Measurements from ENCODE around the gene TPST1.
"Not testable (repeated sequence)": the region's sequence is repeated elsewhere in the genome, so short reads cannot be mapped to it uniquely, and the experiment has no call there.

TPST1 gene

GRCh38 chr7:66204822-66205740 is at the start of gene TPST1:
Gene TPST1 (plus strand): TSS chr7:66205334. CDS start chr7:66240426, 35,092 bp downstream.
- DNase-seq, result peak; percentile 69

DNA sequence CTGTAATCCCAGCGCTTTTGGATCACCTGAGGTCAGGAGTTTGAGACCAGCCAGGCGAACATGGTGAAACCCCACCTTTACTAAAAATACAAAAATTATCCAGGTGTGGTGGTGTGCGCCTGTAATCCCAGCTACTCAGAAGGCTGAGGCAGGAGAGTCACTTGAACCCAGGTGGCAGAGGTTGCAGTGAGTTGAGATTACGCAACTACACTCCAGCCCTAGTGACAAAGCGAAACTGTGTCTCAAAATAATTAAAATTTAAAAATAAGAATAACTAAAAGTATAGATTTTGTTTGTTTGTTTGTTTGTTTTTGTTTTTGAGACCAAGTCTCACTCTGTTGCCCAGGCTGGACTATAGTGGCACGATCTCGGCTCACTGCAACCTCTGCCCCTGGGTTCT is 49.1 kb upstream of the TPST1 start:
- DNase-seq, result not testable (repeated sequence)

GRCh38 chr7:66157060-66157459 is 48.1 kb upstream of the TPST1 start:
- no peak for DNase-seq

DNA sequence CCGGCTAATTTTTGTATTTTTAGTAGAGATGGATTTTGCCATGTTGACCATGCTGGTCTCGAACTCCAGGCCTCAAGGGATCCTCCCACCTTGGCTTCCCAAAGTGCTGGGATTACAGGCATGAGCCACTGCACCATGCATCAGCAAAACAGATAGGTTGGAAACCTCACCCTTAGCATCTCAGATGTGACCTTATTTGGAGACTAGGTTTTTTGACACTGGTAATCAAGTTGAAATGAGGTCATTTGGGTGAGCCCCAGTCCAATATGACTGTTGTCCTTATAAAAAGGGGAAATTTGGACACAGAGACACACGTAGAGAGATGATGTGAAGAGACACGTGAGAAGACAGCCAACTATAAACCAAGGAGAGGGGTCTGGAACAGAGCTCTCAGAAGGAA is 42.5 kb upstream of the TPST1 start:
- no peak for DNase-seq

DNA sequence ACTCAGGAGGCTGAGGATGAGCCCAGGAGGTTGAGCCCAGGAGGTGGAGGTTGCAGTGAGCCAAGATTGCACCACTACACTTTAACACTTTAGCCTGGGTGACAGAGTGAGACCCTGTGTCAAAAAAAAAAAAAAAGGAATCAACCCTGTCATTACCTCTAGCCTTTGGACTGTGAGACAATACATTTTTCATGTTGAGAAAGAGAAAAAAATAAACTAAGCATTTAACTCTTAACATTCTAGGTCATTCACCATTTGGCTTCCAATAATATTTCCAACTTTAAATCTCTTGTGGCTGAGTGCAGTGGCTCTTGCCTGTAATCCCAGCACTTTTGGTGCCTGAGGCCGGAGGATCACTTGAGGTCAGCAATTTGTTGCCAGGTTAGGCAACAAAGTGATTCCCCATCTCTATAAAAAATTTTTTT is 41.9 kb upstream of the TPST1 start:
- DNase-seq, result no peak

GRCh38 chr7:66164356-66164755 is 40.8 kb upstream of the TPST1 start:
- DNase-seq, result no peak

- DNase-seq, result no peak
Observed at GRCh38 chr7:66167773-66168387, 37.3 kb upstream of the TPST1 start.

- no peak for DNase-seq
Observed at GRCh38 chr7:66169616-66170015, 35.5 kb upstream of the TPST1 start.

GRCh38 chr7:66170309-66171231 is 34.6 kb upstream of the TPST1 start:
- no peak for DNase-seq

GRCh38 chr7:66172536-66173401 is 32.4 kb upstream of the TPST1 start:
- DNase-seq, result not testable (repeated sequence)

- no peak for DNase-seq
Observed at GRCh38 chr7:66173856-66174255, 31.3 kb upstream of the TPST1 start.

GRCh38 chr7:66175006-66175405 is 30.1 kb upstream of the TPST1 start:
- DNase-seq, result not testable (repeated sequence)

- DNase-seq, result no peak
Observed at GRCh38 chr7:66176914-66177313, 28.2 kb upstream of the TPST1 start.

GRCh38 chr7:66178258-66178657 is 26.9 kb upstream of the TPST1 start:
- no peak for DNase-seq

- no peak for DNase-seq
Observed at GRCh38 chr7:66181329-66181728, 23.8 kb upstream of the TPST1 start.

- DNase-seq, result no peak
Observed at GRCh38 chr7:66181845-66182244, 23.3 kb upstream of the TPST1 start.

DNA sequence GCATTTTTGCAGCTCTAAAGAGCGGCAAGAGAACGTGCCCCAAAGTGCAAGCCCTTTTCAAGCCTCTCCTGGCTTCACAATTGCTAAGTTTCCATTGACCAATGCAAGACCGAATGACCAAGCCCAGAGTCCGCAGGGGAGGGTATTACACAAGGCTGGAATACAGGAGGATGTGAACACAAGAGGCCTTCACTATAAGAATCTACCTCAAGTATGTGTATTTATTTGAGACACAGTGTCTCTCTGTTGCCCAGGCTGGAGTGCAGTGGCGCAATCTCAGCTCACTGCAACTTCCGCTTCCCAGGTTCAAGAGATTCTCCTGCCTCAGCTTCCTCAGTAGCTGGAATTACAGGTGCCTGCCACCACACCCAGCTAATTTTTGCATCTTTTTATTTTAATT is 22.2 kb upstream of the TPST1 start:
- DNase-seq, result no peak

DNA sequence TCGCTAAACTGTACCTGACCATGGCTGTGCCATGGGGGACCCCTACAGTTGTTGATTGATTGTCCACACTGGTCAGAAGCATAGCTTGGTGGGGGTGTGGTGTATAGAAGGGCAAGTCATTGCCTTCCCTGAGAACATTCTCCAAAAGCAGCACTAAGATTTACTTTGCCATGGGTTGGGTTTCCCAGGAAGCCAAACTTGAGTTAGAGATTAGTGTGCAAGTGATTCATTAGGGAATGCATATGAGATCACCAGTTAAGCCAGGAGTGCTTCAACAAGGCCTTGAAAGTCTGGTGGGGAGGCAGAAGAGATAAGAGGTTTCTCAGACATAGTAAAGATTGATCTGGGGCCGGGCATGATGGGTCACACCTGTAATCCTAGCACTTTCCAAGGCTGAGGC is 21.4 kb upstream of the TPST1 start:
- DNase-seq, result no peak

DNA sequence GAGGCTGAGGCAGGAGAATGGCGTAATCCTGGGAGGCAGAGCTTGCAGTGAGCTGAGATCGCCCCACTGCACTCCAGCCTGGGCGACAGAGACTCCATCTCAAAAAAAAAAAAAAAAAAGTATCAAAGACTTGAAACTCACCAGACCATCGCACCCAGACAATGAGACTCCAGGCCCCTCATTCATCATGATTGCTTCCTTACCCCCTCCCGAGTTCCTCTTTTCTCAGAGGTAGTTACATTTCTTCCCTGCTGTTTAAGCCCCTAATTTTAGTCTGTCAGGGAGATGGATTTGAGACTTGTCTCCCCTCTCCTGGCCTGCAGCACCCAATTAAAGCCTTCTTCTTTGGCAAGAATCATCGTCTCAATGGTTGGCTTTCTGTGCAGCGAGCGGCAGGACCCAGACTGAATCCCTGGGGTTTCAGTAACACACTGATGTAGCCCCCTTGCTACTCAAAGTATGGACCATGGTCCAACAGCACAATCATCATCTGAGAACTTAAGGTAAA is 19.4 kb upstream of the TPST1 start:
- DNase-seq, result no peak

DNA sequence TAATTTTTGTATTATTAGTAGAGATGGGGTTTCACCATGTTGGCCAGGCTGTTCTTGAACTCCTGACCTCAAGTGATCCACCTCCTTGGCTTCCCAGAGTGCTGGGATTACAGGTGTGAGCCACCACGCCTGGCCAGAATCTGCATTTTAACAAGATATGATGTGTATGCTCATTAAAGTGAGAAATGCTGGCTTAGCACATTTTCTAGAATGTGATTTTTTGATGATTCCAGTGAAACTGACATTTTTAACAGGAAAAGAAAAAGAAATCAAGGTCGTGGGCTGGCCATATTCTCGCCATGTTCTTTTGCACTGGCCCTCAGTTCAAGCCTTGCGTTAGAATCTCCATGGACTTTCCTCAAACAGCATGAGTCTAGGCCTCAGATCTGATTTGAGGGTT is 18.1 kb upstream of the TPST1 start:
- DNase-seq, result no peak

GRCh38 chr7:66187905-66188304 is 17.2 kb upstream of the TPST1 start:
- no peak for DNase-seq

DNA sequence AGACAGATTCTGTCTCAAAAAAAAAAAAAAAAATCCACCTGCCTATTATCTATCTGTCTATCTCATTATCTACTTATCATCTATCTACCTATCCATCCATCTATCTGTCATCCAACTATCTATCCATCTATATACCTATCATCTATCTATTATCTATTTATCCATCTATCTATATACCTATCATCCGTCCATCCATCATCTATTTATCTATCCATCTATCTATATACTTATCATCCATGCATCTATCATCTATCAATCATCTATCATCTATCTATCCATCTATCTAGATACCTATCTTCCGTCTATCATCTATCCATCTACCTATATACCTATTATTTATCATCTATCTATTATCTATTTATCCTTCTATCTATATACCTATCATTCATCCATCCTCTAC is 16.5 kb upstream of the TPST1 start:
- no peak for DNase-seq
